Stimulated activated CD4-positive, alpha-beta T cell treated with anti-CD3 and anti-CD28 coated beads, Interleukin-1b, Interleukin-23, amount 100 ng/mL, for 1 hour (primary cell): Measurements from ENCODE around the gene UBE2B.

ENCODE experiments used
- DNase-seq, 2 donors: peaks; one replicate each; pipeline ENCODE4 v3.0.0-alpha.2; 2020; ENCODE audit warnings: low read depth in 2 of 2

Gene UBE2B

GRCh38 chr5:134437340-134437846 lies 66.0 kb downstream of the UBE2B start:
- no peak for DNase-seq

GRCh38 chr5:134437847-134438581 lies 66.6 kb downstream of the UBE2B start:
- DNase-seq, result no peak

GRCh38 chr5:134438721-134439123 lies 67.4 kb downstream of the UBE2B start:
- no peak for DNase-seq

GRCh38 chr5:134439210-134439654 lies 67.9 kb downstream of the UBE2B start:
- DNase-seq, result no peak

GRCh38 chr5:134440201-134440755 lies 68.9 kb downstream of the UBE2B start:
- no peak for DNase-seq
